C4-2B (cell line): Measurements from ENCODE around the gene SCMH1.

Source experiments
- CTCF ChIP-seq: fragments of 450-650 bp; conservative IDR thresholded peaks from 2 replicates; pipeline ENCODE4 v1.5.1; 2017; ENCODE audit warnings: mild to moderate bottlenecking
- ZFX ChIP-seq: fragments of 450-650 bp; IDR thresholded peaks from 2 replicates; pipeline ENCODE4 v1.6.1; 2017

GRCh38 chr1:41110286-41110685 is 131.8 kb downstream of the SCMH1 start:
- TF ChIP-seq CTCF (no peak), ZFX (no peak)
